ENCODE data around the gene KIRREL3. TPM values are rescaled to one million over a fixed set of nuclear protein-coding genes. Genes with fewer than 3 reads are reported as not detected.
"Not testable (repeated sequence)": the region's sequence is repeated elsewhere in the genome, so short reads cannot be mapped to it uniquely, and the experiment has no call there.

Gene KIRREL3
- total and polyA plus RNA-seq, 8 donors, result 0.06 to 1.1 (median 0.26) TPM; not detected in 2

DNA sequence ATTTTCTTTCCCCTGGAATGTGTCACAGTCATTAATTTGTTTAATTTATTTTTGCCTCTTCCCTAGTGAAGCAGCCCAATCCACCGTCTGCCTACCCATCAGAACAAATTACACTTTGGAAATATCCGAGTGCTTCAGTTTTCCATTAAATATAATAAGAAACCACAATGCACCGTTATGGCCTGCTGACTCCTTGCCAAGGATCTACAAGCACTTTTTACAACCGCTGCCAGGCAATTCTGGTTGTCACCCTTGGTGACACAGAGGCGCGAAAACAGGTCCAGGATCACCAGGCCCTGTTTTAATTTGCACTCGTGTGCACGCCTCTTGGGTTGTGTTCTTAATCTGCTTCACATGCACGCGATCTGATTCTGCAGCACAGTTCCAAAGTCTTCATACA is 43.9 kb downstream of the KIRREL3 start:
- WGBS, 2 donors, result 72 to 73% methylated on average over 10 of the region's 10 CpGs
- no peaks in the 10 kb centered on the region for H3K36me3 ChIP-seq
- no peak overlapping the region for H3K27ac ChIP-seq
- H3K4me3 ChIP-seq, result no peak overlapping the region
- H3K4me1 ChIP-seq, result no peaks in the 10 kb centered on the region
- FAIRE-seq, result no peak
- ATAC-seq, result no peak
- intact Hi-C loops (cut with DNase I), result no loop called here
- H3K27me3 ChIP-seq, result no peaks in the 10 kb centered on the region
- no peak for DNase-seq
- H3K9me3 ChIP-seq, result no peaks in the 10 kb centered on the region
- TF ChIP-seq, protein P1, sequence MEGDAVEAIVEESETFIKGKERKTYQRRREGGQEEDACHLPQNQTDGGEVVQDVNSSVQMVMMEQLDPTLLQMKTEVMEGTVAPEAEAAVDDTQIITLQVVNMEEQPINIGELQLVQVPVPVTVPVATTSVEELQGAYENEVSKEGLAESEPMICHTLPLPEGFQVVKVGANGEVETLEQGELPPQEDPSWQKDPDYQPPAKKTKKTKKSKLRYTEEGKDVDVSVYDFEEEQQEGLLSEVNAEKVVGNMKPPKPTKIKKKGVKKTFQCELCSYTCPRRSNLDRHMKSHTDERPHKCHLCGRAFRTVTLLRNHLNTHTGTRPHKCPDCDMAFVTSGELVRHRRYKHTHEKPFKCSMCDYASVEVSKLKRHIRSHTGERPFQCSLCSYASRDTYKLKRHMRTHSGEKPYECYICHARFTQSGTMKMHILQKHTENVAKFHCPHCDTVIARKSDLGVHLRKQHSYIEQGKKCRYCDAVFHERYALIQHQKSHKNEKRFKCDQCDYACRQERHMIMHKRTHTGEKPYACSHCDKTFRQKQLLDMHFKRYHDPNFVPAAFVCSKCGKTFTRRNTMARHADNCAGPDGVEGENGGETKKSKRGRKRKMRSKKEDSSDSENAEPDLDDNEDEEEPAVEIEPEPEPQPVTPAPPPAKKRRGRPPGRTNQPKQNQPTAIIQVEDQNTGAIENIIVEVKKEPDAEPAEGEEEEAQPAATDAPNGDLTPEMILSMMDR (IDR thresholded peaks at IDR 0.05), result no peak

- H3K9me3 ChIP-seq; ATAC-seq; DNase-seq; H3K36me3 ChIP-seq; H3K27ac ChIP-seq; FAIRE-seq; H3K4me1 ChIP-seq; H3K4me3 ChIP-seq; intact Hi-C loops (cut with DNase I); H3K27me3 ChIP-seq: not testable (repeated sequence)
- WGBS, 2 donors, result 89% methylated on average over 2 of the region's 2 CpGs
These were observed 48.0 kb downstream of the KIRREL3 start for GRCh38 chr11:126952533-126952932.

DNA sequence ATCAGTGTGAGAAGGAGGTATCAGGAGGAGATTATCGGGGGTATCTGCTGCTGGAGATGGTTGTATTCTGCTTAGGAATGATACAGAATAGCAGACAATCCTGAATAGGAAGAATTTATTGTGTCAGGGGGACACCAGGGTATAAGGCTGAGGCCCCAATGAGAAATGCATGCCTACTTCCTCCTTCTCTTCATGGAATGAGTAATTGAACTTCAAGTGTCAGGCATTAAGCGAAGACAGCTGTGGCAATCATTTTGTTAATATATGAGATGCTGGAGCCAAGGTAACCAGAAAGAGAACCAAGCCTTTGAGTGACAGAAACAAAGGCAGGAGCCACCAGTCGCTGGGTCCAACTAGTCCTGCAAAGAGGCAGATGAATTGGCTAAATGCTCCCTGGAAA is 49.1 kb downstream of the KIRREL3 start:
- WGBS, 2 donors, result 62 to 67% methylated on average over 3 of the region's 3 CpGs
- no peak for DNase-seq

GRCh38 chr11:126949066-126949891 is 51.3 kb downstream of the KIRREL3 start:
- FAIRE-seq (no peak), ATAC-seq (no peak), DNase-seq (no peak)
- Histone ChIP-seq H3K4me3 (no peak overlapping the region), H3K4me1 (no peaks in the 10 kb centered on the region), H3K36me3 (no peaks in the 10 kb centered on the region), H3K9me3 (no peaks in the 10 kb centered on the region), H3K27me3 (no peaks in the 10 kb centered on the region), H3K27ac (no peak overlapping the region)
- intact Hi-C loops (cut with DNase I), result no loop called here
- 60 to 70% methylated on average over 6 of the region's 6 CpGs for WGBS, 2 donors
- TF ChIP-seq, protein P1 (IDR thresholded peaks at IDR 0.05), result no peak

More for the DNA sequence above, 49.1 kb downstream of the KIRREL3 start:
- Histone ChIP-seq H3K4me1 (no peaks in the 10 kb centered on the region), H3K36me3 (no peaks in the 10 kb centered on the region), H3K4me3 (no peak overlapping the region), H3K27ac (no peak overlapping the region), H3K9me3 (no peaks in the 10 kb centered on the region), H3K27me3 (no peaks in the 10 kb centered on the region)
- no peak for FAIRE-seq
- TF ChIP-seq, protein P1 (IDR thresholded peaks at IDR 0.05), result no peak
- intact Hi-C loops (cut with DNase I), result no loop called here
- no peak for ATAC-seq

- 32 to 40% methylated on average over 1 of the region's 1 CpG for WGBS, 2 donors
- FAIRE-seq (no peak), DNase-seq (no peak), ATAC-seq (no peak)
- H3K9me3 ChIP-seq, result no peaks in the 10 kb centered on the region
- intact Hi-C loops (cut with DNase I), result no loop called here
- H3K27ac ChIP-seq, result no peak overlapping the region
- no peaks in the 10 kb centered on the region for H3K36me3 ChIP-seq
- no peaks in the 10 kb centered on the region for H3K4me1 ChIP-seq
- TF ChIP-seq, protein P1 (IDR thresholded peaks at IDR 0.05), result no peak
- H3K27me3 ChIP-seq, result no peaks in the 10 kb centered on the region
- no peak overlapping the region for H3K4me3 ChIP-seq
These were observed 52.0 kb downstream of the KIRREL3 start for GRCh38 chr11:126948563-126948962.

Measured in pancreas (tissue), 10 donors.